ENCODE results near the gene ABCF2. TPM values are rescaled to one million over a fixed set of nuclear protein-coding genes. Genes with fewer than 3 reads are reported as not detected.

The ABCF2 gene
- total RNA-seq, 1 donor from 2014 or later, result 31.3 TPM

- H4K20me1 ChIP-seq (ENCODE audit: low read depth), result peaks cover 20% of the 10 kb centered on the region
- H3K27me3 ChIP-seq, result no peaks in the 10 kb centered on the region
- Mint-ChIP-seq H3K36me3 (no peaks in the 10 kb centered on the region), H3K4me3 (peak overlapping the region; percentile 98), H3K27ac (no peak overlapping the region), H3K9me3 (no peaks in the 10 kb centered on the region), H3K4me1 (peaks cover 46% of the 10 kb centered on the region), H3K27me3 (ENCODE audit: insufficient read depth, low read depth) (peaks cover 11% of the 10 kb centered on the region)
- H3K4me1 ChIP-seq, result peaks cover 28% of the 10 kb centered on the region
- H3K9me3 ChIP-seq (ENCODE audit: low read depth), result no peaks in the 10 kb centered on the region
- H3K27ac ChIP-seq, result no peak overlapping the region
- H3F3A ChIP-seq (ENCODE audit: low read depth), result peaks cover 19% of the 10 kb centered on the region
- no peaks in the 10 kb centered on the region for H3K36me3 ChIP-seq
- no peak overlapping the region for H3K4me3 ChIP-seq
- DNase-seq (ENCODE audit: low spot score), result no peak
- H3K4me2 ChIP-seq, result peak overlapping the region; percentile 95
- TF ChIP-seq EZH2 (IDR thresholded peaks at IDR 0.05) (no peak), EZH2phosphoT487 (IDR thresholded peaks at IDR 0.05) (no peak), CTCF (IDR thresholded peaks at IDR 0.05) (no peak)
- H2AFZ ChIP-seq (replicated peaks), result no peak overlapping the region
- H3K79me2 ChIP-seq (ENCODE audit: low read depth), result peaks cover 33% of the 10 kb centered on the region
- no peak overlapping the region for H3K9ac ChIP-seq
These were observed 4.1 kb upstream of the ABCF2 start for GRCh38 chr7:151231080-151231479.

- no peak overlapping the region for H3K27ac Mint-ChIP-seq
- H3K27me3 Mint-ChIP-seq (ENCODE audit: insufficient read depth, low read depth), result peaks cover 11% of the 10 kb centered on the region
- peaks cover 54% of the 10 kb centered on the region for H3K4me1 Mint-ChIP-seq
- DNase-seq (ENCODE audit: low spot score), result no peak
- Histone ChIP-seq H4K20me1 (ENCODE audit: low read depth) (peaks cover 29% of the 10 kb centered on the region), H3K4me2 (no peak overlapping the region), H3K4me3 (no peak overlapping the region), H3K4me1 (peaks cover 34% of the 10 kb centered on the region), H3K9ac (no peak overlapping the region), H3K79me2 (ENCODE audit: low read depth) (peaks cover 37% of the 10 kb centered on the region), H2AFZ (replicated peaks) (no peak overlapping the region), H3K9me3 (ENCODE audit: low read depth) (no peaks in the 10 kb centered on the region), H3F3A (ENCODE audit: low read depth) (peaks cover 19% of the 10 kb centered on the region), H3K27me3 (no peaks in the 10 kb centered on the region), H3K27ac (no peak overlapping the region), H3K36me3 (no peaks in the 10 kb centered on the region)
- H3K4me3 Mint-ChIP-seq, result no peak overlapping the region
- peaks cover 8% of the 10 kb centered on the region for H3K36me3 Mint-ChIP-seq
- TF ChIP-seq EZH2phosphoT487 (IDR thresholded peaks at IDR 0.05), result no peak
- TF ChIP-seq EZH2 (IDR thresholded peaks at IDR 0.05), result no peak
- no peak for TF ChIP-seq CTCF (IDR thresholded peaks at IDR 0.05)
- no peaks in the 10 kb centered on the region for H3K9me3 Mint-ChIP-seq
These were observed 2.2 kb upstream of the ABCF2 start for GRCh38 chr7:151229249-151229648.

- peak overlapping the region; percentile 100 for H3K27ac Mint-ChIP-seq
These were observed 1.2 kb upstream of the ABCF2 start for GRCh38 chr7:151228024-151228866.

More at GRCh38 chr7:151228024-151228866, 1.2 kb upstream of the ABCF2 start:
- H3K79me2 ChIP-seq (ENCODE audit: low read depth), result peaks cover 27% of the 10 kb centered on the region
- H3K36me3 Mint-ChIP-seq, result peaks cover 11% of the 10 kb centered on the region
- peak overlapping the region; percentile 63 for H2AFZ ChIP-seq (replicated peaks)
- peaks cover 19% of the 10 kb centered on the region for H3F3A ChIP-seq (ENCODE audit: low read depth)
- no peaks in the 10 kb centered on the region for H3K9me3 Mint-ChIP-seq
- H3K4me1 ChIP-seq, result peaks cover 27% of the 10 kb centered on the region
- H4K20me1 ChIP-seq (ENCODE audit: low read depth), result peaks cover 19% of the 10 kb centered on the region
- H3K27me3 Mint-ChIP-seq (ENCODE audit: insufficient read depth, low read depth), result peaks cover 11% of the 10 kb centered on the region
- peak overlapping the region; percentile 85 for H3K4me2 ChIP-seq
- DNase-seq (ENCODE audit: low spot score), result no peak
- peak overlapping the region; percentile 85 for H3K27ac ChIP-seq
- no peaks in the 10 kb centered on the region for H3K27me3 ChIP-seq
- peaks cover 47% of the 10 kb centered on the region for H3K4me1 Mint-ChIP-seq
- no peak for TF ChIP-seq EZH2 (IDR thresholded peaks at IDR 0.05)
- no peak for TF ChIP-seq CTCF (IDR thresholded peaks at IDR 0.05)
- TF ChIP-seq EZH2phosphoT487 (IDR thresholded peaks at IDR 0.05), result no peak
- no peak overlapping the region for H3K9ac ChIP-seq
- H3K4me3 ChIP-seq, result peak overlapping the region; percentile 94
- no peaks in the 10 kb centered on the region for H3K36me3 ChIP-seq
- H3K9me3 ChIP-seq (ENCODE audit: low read depth), result no peaks in the 10 kb centered on the region
- H3K4me3 Mint-ChIP-seq, result peak overlapping the region; percentile 93

Data from neural progenitor cell (in vitro differentiated cells).